GM10847 (cell line): Measurements from ENCODE around the gene EXOC4.

Source experiments
- POLR2A ChIP-seq: IDR thresholded peaks from 2 replicates; pipeline ENCODE4 v1.6.1; 2011; ENCODE audit not compliant: insufficient read length; ENCODE audit errors: extremely low read depth

EXOC4 gene

DNA sequence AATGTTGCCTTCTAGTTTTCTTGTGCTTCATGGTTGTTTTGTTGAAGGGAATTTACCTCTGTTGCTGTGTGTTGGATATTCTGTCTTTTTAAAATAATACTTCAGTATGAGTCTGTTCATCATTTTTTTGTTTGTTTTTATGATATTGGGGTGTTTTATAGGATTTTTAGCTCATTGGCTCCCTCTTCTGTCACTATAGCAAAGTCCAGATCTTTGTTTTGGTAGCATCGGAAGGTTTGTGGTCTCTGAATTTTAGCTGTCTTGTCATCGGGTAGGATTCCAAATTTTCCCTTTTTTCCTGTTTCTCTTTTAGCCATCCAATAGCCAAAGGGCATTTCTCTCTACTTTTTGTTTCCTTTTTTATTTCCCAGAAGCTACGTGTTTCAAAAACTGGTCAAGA, 91.4 kb downstream of the EXOC4 start:
- TF ChIP-seq POLR2A: no peak

GRCh38 chr7:133345690-133346421, 93.0 kb downstream of the EXOC4 start:
- no peak for TF ChIP-seq POLR2A

DNA sequence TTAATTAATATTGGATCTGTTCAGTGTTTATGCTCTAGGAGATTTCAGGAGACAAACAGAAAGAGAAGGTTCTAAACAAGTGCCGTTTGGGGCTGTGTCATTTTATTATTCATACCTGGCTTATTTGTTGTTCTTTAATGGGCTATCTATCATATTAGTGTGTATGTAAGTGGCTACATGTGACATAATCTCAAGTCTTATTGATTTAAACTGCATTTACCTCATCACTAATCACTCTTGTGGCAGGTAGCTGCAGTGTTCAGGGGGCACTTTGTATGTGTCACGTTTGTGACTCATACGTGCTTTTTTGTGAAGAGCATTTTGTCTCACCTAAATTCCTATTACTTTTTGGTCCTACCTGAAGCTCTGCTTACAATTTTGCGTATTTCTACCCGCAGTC, 95.4 kb downstream of the EXOC4 start:
- no peak for TF ChIP-seq POLR2A

GRCh38 chr7:133349101-133349500, 96.2 kb downstream of the EXOC4 start:
- no peak for TF ChIP-seq POLR2A

DNA sequence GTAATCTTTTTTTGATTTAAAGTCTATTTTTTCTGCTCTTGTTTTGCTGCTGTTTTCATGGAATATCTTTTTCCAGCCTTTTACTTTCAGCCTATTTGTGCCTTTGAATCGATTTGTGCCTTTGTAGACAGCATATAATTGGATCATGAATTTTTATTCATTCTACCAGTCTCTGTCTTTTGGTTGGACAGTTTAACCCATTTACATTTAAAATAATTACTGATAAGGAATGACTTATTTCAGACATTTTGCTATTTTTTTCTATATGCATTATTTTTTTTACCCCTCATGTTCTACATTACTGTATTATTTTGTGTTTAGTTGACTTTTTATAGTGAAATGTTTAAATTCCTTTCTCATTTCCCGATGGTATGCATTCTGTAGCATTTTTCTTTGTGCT, 99.6 kb downstream of the EXOC4 start:
- no peak for TF ChIP-seq POLR2A

DNA sequence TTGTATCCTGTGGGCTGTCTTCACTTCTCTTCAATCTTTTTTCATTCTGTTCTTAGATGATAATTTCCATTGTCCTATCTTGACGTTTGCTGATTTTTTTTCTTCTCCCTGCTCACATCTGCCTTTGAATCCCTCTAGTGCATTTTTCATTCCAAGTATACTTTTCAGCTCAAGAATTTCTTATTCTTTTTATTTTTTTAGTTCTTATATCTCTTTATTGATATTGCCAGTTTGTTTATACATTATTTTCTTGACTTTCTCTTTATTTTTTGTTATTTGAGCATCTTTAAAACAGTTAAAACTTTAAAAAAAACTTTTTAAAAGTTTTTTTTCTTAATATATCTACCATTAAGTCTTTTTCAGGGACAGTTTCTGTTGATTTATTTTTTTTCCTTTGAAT, 100.9 kb downstream of the EXOC4 start:
- no peak for TF ChIP-seq POLR2A

GRCh38 chr7:133354546-133355324, 101.9 kb downstream of the EXOC4 start:
- no peak for TF ChIP-seq POLR2A

DNA sequence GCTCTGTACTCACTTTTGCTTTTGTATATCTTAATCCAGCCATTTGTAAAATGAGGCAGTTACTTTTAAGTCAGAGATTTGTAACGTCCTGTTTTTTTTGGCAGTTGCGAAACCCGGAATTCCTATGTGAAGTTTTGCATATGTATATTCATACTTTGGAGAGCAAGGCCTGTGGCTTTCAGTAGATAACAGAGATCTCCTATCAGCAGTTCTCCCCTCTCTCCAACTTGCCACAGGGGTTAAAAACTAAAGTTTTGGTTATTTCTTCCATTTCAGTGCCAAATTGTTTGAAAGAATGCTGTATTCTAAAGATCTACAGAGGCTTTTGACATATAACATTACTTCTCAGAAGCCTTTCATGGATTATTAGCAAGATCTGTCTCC, 102.4 kb downstream of the EXOC4 start:
- no peak for TF ChIP-seq POLR2A

DNA sequence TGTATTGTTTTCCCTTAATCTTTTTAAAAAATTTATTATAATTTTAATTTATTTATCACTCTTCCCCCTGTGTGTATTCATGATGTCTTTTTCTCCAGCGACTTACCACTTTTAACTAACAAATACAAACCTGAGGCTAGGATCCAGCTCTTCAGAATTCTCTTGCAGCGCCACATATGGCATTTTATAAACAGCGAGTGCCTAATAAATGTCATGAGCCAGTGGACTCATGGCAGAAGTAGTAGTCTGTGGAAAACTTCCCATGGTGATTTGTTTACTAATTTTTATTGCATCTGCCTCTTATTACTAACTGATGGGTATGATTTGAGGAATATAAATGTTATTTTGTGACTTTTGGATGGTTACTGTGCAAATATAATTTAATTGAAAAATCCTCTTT, 102.9 kb downstream of the EXOC4 start:
- TF ChIP-seq POLR2A: no peak

- no peak for TF ChIP-seq POLR2A
Observed at GRCh38 chr7:133358708-133359107, 105.8 kb downstream of the EXOC4 start.

DNA sequence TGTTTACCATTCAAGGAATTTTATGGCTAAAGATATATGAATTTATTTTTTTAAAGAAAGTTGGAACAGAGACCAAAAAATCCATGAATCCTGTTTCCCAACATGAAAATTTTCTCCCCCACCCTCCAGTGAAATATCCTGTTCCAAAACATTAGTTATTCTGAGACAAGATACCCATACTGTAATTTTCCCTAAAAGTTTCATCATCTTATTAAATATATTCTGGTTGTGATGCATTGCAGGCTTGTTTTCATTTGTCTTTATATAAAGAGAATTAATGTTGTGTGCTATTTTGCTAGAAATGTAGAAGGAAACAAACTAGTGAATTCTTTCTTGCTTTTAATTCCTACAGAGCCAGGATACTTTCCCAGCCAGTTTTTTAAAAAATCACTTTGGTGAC, 106.6 kb downstream of the EXOC4 start:
- no peak for TF ChIP-seq POLR2A

DNA sequence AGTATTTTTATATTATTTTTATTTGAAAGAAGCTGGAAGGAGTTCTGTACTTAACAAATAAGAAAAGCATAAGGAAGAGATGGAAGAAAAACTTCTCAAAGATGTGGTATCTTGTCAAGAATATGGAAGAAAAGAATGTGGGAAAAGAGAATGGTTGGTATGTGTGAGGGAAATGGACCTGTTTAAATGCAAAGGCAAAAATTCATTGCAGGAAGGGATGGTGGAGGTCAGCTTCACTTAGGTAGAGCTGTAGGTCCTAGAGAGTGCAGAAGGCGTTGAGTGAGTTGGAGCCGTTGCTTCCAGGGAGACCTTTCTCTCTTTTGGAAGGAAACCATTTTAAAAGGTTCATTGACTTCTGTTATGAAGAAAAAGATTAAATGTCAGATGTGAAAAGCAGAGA, 107.3 kb downstream of the EXOC4 start:
- TF ChIP-seq POLR2A: no peak

GRCh38 chr7:133361806-133362205, 108.9 kb downstream of the EXOC4 start:
- TF ChIP-seq POLR2A: no peak

GRCh38 chr7:133364959-133365690, 112.2 kb downstream of the EXOC4 start:
- no peak for TF ChIP-seq POLR2A

DNA sequence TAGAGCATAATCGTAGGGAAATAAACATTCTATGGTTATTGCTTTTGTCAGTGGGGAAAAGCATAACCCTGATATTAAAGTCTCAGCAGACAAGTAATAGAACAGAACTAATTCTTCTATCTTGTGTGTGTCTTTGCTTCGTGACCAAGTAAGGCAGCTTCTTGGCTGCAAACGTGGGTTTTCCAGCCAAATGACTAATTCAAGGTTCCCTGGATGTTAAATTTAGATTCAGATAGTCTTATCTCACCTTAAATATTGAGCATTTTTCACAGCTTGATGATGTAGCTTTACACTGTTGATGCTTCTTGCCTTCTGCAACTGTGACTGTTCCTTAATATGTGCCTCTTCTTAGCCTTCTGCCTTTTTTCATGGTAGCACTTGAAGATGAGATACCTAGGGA, 113.0 kb downstream of the EXOC4 start:
- TF ChIP-seq POLR2A: no peak

DNA sequence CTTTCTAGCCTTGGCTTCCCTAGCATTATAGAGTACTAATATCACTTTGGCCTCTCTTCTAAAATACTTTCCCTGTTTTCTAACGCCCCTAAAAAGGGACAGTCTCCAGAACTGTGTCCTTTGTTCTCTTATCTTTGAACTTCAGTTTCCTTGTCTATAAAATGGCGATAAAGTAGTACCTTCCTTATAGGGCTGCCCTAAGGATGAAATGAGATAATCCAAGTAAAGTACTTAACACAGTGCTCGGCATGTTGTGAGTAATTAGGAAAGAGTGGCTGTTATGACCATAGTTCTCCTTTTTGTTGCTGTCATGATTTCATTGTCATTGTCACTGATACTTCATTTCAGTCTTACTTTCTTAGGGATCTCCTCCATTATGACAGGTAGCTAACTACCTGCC, 114.7 kb downstream of the EXOC4 start:
- no peak for TF ChIP-seq POLR2A
